Lung microvascular endothelial cell (primary cell): ENCODE results near the gene IL1R1. TPM values are rescaled to one million over a fixed set of nuclear protein-coding genes. Genes with fewer than 3 reads are reported as not detected.
"Not testable (repeated sequence)": the region's sequence is repeated elsewhere in the genome, so short reads cannot be mapped to it uniquely, and the experiment has no call there.

Experiments used
- DNase-seq, 2 donors: peaks; one replicate each; pipeline versions ENCODE4 v3.0.0 to v3.0.0-alpha.2; 2010; ENCODE audit warnings: low read depth in 2 of 2
- total RNA-seq: library from RNA; depleted of rRNA; stranded (reverse); fragments of >200 nt; gene quantifications from 2 replicates; pipeline ENCODE4 v1.2.1, GENCODE V29; 2014

IL1R1 gene
- total RNA-seq, 1 donor from 2014 or later, result 52.6 TPM

DNA sequence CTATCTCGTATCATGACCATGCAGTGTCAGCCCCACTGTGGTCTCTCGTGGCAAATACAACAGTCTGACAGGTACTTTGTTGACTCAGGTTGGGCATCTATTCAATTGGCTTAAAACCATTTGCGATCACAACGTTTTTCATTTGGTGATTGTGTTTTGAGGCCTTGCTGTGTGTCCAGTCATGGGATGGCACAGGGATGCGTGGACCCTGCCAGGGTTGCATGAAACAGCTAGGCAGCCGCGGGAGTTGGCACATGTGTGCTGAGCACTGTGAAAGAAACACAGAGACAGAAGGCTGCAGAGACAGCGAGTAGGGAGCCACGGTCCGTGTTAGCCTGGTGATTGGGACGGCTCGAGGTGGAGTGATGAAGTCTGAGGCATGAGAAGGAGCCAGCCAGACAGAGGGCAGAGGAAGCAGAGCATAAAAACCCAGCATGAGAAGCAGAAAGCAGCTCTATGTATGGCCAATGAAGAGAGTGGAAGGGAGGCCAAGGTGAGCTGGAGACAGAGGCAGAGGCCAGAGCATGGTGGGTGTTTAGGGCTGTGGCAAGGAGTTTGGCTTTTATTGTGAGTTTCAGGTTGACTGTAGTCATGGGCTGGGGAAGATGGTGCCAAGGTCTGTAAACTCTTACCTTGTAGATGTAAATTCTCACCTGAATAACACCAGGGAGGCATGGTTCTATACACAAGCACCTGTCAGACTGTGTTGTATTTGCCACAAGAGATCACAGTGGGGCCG is 31.8 kb upstream of the IL1R1 start:
- no peak for DNase-seq

DNA sequence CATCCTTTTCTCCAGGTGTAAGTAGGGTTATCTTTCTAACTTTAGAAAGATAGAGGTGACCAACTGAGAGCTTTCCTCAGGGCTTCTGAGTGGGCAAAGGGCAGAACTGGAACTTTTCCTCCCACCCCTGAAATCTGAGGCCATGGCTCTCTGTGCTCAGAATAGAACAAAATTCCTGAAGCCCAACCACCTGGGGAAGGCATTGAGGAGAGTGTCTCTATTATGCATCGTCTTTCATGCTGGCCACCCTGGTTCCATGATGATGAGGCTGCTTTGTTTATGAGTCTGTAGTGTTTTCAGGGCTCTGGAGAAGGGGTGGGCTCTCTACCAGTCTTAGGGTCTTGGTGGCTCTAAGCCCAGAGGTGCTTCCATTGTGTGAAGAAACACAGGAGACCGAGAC is 30.7 kb upstream of the IL1R1 start:
- no peak for DNase-seq

DNA sequence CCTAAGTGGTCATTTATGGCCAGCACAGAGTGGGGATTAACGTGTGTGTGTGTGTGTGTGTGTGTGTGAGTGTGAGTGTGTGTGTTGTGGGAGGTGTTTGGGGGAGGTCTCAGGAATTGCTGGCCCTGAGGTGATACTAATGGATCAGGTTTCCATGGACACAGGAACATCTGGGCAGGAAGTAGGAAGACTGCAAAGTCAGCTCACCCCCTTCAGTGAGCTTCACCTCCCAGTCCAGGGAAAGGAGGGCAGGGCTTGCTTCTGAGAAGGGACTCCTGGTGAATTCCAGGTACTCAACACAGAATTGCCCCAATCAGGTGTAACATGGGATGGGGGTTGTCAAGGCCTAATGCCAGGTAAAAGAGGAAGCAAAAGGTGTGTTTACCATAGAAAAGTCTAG is 30.3 kb upstream of the IL1R1 start:
- DNase-seq, result no peak

DNA sequence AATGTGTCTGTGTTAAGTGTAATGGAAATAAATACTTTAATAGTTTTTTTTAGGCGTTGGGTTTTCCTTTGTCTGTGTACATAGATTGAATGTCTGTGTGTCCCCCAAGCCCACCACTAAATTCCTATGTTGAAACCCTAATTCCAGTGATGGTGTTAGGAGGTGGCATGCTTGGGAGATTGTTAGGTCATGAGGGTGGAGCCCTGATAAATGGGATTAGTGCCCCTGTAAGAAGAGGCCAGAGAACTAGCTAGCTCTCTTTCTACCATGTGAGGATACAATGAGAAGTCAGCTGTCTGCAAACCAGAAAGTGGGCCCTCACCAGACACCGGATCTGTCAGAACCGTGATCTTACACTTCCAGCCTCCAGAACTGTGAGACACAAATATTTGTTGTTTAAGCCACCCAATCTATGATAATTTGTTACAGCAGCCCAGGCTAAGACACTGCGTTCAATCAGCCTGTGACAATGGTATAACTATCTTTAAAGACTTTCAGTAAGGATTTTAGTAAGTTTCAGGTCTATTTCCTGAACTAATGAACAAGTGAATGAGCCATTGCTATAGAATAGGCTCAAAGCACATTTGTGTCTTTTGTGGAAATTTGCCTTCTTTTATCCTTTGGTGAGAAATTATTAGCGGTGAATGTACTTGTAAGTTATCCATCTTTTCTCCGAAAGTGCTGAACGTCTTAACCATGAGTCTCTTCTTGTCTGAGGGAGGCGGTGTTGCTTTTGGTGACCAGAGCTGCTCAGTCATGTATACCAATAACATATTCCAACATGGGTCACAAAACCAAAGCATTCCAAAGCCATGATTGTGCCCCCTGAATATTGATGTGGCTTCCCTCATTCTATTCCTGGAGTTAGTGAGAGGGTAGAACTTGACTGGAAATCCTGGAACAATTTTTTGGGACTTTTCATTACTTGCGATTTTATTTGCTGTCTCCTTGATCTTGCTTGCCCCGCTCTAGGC is 29.6 kb upstream of the IL1R1 start:
- DNase-seq, result no peak

DNA sequence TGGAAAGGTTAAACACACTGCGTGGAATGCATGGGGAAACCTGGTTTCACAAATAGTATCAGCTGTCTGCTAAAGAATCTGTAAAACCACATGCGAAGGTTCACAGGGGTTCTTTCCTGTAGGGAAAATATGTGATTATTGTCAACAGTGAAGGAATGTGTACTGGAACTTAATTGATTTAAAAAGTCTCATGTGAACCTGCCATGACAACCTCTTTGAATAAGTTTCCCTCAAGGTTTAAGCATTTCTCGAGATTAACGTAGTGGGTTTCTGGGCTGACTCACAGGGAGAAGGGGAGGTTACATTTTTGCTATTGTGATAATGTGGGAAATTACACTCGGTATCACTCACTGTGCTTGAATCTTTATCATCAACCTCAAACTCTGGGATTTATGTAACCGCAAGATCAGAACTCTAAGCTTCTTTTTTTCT is 28.2 kb upstream of the IL1R1 start:
- DNase-seq, result peak; percentile 89 to 94

DNA sequence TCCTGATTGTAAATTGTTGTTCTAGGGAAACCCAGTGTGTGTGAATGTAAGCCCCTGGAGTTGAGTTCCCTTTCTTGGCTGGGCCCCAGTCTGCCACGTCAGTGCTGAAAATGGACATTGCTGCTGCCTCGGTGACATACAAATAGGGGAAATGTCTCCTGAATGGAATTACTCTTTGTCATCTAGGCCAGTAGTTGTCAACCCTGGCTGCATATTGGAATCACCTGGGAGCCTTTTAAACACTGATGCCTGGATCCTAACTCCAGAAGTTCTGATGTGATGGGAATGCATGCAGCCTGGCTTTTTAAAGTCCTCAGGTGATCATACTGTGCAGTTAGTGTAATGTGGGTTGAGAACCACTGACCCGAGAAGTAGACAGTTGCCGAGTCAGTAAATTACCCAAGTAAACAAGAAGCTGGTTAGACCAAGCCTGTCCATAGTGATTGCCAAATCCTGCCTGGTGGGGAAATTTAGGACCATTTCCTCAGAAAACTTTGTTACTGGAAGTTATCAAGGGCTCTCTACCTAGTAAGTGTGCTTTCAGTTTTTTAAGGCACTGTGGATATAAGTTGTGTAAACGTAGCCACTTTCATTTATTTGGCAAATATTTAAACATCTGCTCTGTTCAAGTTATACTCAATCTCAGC is 27.6 kb upstream of the IL1R1 start:
- peak; percentile 77 to 97 for DNase-seq

DNA sequence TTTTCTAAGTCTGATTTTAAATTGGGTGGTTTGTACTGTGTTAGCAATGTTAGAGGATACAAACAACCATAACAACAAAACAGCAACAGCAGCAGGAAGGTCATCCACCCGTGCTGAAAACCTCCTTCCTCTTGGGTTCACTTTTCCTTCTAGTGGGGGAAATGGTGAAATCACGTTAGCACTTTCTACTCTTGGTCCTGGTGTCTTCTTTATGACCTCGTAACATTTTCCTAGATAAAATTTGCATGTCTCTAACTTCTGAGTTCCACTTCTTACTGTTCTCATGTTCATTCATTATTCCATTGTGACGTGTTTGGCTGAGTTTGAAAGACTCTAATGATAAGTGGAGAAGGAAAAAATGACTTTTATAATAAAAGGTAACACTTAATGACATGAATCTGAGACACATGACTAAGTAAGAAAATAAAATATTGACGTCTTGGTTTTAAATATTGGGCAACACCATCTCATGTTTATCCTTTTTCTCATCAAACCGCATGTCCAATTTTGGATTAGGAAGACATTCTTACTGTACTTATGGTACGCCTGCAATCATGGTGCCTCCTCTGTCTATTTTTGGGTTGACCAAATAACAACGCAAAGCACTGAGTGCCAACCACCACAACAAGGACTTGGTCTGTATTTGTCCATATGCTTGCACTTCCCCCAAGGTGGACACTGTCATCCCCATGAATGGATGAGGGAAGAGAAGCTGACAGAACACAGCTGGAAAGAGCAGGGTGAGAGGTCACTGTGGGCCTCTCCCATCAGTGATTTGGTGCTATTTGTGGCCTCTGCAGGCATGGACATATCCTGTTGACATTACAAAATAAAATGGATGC is 25.7 kb upstream of the IL1R1 start:
- DNase-seq, result peak in 1 of 2 donors; percentile 46

DNA sequence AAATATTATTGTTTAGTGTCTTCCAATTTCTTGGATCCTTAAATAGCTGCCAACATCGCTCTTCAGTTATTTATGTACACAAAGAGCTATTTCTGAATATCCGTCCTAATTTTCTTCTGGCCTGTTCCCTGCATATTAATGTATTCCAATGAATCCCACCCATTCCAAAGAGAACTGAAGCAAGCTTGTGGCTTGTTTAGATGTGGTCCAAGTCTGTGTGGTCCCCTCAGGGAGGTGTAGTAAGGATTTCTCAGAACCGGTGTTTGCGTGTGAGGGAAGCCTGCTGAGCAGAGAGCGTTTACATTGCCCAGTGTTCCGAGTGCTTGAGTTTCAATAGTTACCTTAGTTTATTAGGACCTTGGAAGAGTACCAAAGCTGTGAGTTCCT is 25.1 kb upstream of the IL1R1 start:
- no peak for DNase-seq

DNA sequence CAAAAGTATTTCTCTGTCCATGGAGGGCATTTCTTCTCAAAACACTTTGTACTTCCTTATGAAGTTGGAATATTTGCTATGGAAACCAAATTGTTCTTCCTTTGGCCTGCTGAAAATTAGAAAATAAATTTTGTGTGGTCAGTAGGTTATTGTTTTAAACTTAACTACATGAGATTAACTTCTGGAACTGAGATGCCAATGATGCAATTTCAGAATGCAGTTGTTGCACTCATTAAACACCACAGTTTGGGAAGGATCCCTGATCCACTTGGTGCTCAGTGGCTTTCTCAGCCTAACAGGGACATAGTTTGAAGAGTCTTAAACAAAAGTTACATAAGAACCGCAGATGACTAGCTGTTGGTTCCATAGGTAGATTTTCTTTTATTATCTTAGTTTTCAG is 23.3 kb upstream of the IL1R1 start:
- no peak for DNase-seq

DNA sequence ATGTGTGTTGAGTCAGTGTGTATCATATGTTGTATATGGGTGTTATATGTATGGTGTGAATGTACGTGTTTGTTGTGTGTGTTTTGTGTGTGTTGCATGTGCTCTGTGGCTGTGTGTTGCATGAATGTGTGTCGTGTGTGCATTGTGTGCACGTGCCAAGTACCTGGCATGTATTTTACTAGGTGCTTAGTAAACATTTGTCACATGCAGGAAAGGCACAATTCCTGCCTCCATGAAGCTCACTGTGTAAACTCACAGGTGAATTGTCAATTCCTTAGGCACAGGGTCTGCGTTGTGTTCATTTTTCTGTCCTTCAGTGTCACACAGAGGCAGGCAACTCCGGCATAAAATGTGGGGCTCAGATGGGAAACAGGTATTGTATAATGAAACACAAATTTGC is 22.3 kb upstream of the IL1R1 start:
- no peak for DNase-seq

DNA sequence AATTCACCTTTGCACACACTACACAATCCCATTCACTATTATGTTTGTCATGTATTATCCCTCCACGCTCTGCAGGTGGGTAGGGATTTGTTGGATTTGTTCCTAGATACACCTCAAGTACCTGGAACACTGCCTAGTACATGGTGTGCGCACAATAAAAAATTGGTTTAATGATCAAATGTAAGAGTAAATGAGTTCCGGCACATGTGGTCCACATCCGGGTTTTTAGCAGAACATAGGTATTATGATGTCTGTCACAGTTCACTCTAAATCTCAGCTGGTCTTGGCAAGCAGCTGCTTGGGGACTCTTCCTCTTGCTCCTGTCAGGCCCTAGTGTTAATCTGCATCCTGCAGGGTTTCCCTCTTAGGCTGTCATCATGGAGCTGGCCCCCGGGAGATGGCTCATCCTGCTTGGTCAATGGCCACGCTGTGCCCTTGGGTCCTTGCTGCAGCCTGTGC is 21.8 kb upstream of the IL1R1 start:
- DNase-seq, result peak in 1 of 2 donors; percentile 89

DNA sequence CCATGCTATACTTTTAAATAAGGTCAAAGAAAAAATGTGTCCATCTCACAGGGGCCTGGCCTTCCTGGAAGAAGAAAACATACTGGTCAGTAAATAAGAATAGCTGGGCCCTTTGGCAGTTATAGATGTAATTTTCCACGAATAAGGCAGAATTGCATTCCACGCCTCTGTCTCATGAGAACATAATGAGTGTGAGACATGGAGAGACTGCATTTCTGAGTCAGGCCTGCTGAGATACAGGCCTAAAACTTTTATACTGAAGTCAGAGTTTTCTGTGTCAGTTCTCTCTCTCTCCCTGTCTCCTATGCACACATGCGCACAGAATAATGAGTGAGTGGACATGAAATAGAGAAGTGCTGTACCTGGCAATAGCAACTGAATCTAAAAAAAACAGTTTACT is 20.4 kb upstream of the IL1R1 start:
- peak in 1 of 2 donors; percentile 48 for DNase-seq

DNA sequence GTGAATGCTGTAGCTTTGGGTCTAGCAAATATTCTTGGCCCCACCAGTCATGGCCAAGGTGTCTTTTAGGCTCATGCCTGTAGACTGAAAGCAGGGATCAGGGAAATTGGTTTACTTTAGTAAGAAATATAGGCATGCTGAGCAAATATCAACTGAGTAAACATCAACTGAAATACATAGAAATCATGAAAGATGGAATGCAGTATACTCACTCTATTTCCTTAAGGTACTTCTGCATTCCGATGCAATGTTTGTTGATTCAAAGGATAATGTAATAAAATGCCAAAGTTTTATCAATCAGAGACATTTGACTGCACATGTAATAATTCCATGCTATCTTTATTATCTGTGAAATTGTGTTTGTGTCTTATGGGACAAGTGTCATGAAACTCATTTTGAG is 19.6 kb upstream of the IL1R1 start:
- DNase-seq, result no peak

DNA sequence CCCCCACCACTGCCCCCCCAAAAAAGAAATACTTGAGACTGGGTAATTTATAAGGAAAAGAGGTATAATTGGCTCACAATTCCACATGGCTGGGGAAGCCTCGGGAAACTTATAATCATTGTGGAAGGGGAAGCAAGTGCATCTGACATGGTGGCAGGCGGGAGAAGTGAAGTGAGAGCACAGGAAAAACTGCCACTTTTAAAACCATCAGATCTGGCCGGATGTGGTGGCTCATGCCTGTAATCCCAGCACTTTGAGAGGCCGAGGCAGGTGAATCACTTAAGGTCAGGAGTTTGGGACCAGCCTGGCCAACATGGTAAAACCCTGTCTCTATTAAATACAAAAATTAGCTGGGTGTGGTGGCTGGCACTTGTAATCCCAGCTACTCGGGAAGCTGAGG is 18.1 kb upstream of the IL1R1 start:
- DNase-seq, result not testable (repeated sequence)

DNA sequence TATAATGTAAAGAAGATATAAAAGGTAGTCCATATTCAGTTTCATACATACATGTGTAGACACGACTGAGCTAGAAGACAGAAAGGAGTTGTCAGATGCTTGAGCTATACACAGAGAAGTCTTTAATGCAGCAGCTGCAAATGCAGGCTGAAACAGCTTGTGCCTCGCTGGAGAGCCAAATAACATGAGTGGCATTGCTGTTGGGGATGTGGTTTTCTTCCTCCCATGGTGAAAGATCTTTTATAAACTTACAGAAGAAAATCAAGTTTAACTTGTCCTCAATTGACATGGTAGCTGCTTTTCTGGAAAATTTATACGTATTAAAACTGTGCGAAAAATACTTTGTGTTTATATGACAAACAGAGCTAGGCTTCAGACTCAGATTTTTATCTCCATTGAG is 16.4 kb upstream of the IL1R1 start:
- DNase-seq, result no peak

DNA sequence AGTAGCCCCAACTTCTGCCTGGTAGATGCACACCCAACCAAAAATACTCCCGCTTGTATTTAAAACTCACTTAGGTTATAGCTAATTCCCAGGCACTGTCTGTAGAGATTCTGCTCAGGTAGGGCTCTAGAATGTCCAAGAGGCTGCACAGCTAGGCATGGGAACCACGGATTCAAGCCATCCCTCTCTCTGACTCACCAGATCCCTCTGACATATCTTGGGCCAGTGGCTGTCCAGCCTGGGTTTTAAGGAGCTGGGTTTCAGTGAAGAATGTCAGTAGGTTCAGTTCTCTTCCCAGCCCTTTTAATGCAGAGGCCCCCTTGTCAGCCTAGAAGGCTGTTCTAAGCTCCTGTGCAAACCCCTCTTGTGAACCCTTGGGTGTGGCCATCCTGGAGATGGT is 15.9 kb upstream of the IL1R1 start:
- DNase-seq, result no peak

DNA sequence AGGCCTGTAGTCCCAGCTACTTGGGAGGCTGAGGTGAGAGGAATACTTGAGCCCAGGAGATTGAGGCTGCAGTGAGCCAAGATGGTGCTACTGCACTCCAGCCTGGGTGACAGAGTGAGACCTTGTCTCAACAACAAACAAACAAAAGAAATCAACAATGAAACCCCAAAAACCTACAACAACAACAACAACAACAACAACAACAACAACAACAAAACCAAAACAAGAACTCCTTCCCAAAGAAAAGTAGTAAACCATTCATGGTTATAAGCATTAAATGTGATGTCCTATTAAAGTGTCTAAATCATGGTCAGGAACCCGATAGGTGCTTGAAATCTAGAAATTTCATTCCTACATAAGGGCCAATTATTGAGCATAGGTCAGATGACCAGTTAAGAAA is 13.5 kb upstream of the IL1R1 start:
- no peak for DNase-seq

DNA sequence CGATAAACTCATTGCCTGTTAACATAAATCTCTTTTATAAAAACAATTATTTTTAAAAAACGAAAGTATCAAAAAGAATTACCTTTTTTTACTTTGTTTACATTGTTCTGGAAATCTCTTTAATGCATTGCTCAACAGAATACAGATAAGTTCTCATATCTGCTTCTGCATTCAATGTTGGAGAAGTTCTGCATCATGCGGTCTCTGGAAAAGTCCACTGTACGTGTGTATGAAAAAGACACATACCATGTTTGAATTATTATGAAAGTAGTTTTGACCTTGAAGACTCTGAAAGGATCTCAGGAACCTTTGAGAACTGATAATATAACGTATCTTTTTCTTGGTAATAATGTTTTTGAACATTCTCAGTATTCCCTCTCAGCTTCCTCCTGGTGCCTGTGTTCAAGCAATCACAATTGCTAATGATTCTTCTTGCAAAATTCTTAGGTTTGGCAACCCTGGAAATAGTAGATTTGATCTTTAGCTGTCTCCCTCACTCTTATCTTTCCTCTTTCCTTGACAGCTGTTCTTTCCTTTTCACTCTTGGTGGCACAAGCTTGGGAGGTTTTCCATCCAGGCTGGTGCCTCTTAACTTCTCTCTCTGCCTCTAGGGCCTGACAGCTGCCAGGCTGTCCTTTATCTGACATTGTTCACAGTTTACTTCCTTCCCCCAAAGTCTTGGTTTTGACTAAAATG is 12.4 kb upstream of the IL1R1 start:
- DNase-seq, result no peak

DNA sequence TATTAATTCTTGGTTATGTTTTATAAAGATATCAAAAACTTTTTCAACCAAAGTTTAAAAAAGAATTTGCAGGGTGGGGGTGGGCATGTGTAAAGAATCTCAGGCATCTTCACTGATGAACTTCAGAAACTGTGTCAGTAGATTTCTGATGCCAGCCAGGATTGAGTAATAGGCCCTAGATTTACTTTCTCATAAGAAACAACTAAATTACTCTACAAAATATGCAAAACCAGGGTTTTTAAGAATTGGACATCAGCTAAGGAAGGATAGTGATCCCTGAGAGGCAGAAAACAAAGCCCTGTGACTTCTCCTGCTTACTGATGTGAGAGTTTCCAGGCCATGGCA is 11.9 kb upstream of the IL1R1 start:
- no peak for DNase-seq

DNA sequence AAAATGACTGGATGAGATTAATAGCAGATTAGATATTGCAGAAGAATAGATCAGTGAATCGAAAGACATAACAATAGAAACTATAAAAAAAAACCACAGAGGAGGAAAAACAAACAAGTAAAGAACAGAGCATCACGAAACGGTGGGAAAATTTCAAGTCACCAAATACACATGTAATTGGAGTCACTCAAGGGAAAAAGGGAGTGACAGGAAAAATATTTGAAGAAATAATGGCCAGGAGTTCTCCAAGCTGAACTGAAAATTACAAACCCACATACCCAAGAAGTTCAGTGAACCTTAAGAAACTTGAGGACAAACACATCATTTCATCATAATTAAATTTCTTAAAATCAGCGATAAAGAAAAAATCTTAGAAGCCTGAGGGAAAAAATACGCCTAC is 11.0 kb upstream of the IL1R1 start:
- DNase-seq, result no peak

DNA sequence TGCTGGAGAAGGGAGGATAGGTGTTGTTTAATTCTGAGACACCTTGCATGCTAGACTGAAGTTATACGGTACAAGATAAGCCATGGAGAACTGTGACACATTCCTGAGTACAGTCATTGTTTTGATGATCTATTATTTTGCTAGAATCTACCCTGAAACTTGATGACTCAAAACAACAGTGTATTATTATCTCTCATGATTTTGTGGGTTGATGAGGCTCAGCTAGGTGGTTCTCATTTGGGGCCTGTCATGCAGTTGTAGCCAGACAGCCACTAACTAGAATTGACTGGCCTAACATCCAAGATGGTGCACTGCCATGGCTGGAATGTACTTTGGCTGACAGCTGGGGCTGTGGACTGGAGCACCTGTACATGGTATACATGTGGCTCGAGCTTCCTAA is 5.4 kb upstream of the IL1R1 start:
- DNase-seq, result no peak
